Fibroblast of skin of left biceps (primary cell): Measurements from ENCODE around the gene ACTR1B.
"Not testable (repeated sequence)": the region's sequence is repeated elsewhere in the genome, so short reads cannot be mapped to it uniquely, and the experiment has no call there.

Source experiments
- DNase-seq, 2 experiments: peaks; one replicate each; pipeline ENCODE4 v3.0.0-alpha.2; 2013; ENCODE audit warnings: low read depth in 2 of 2

Gene ACTR1B

DNA sequence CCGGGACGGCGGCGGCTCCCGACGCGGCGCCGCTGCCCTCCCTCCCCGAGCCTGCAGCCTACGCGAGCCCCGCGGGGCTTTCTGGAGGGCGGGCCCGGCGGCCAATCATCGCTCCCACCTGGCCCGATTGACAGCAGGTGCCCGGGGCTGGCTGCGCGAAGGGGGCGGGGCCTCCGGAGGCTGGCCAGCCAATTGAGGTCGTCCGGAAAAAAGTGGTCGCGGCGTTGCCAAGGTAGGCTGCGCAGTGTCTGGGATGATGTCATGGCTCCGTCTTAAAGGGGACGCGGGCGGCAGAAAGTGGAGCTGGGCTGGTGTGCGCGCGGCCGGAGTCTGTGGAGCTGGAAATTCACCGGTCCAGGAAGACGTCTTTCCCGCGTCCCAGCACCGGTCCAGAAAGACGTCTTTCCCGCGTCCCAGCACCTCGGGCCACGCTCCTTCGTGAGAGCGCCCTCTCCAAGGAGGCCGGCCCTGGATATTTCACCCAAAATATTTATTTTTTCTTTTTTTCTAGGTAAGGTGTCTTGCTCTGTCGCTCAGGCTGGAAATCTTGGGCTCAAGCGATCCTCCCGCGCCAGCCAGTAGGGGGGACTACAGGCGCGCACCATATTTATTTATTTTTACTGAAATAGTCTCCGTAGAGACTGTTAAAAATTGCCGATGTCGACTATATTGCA lies at the start of gene ACTR1B:
TSS of gene ACTR1B (minus strand) at position 83 of the 674 bp plus-strand sequence. CDS start 154 bp downstream, outside the sequence.
- peak; percentile 91 to 93 for DNase-seq

DNA sequence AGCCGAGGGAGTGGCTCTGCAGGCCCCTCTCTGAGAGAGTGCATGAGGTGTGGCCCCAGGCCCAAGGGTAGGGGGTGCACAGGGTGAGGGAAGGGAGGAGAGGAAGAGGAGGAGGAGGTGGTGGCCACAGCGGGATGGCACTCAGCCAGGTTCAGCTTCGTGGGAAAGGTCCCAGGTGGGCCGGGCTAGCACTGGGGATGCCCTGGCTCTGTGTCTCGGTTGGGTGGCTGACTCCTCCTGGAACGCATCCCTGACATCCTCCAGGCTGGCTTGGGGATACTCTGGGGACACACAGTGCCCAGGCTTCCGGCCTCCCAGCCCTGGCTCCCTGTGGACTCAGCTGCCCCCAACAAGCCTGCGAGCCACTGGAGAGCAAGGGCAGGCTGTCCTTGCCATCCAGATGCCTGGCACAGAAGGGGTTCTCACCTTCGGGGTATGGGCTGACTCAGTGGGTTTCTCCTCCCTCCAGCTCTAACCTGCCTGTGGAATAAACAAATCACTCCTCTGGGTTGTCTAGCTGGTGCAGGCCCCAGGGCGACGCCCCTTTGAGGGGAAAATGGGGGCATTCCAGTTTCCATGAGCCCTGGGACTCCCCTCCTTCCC lies 49.0 kb upstream of the ACTR1B start:
- DNase-seq: no peak

DNA sequence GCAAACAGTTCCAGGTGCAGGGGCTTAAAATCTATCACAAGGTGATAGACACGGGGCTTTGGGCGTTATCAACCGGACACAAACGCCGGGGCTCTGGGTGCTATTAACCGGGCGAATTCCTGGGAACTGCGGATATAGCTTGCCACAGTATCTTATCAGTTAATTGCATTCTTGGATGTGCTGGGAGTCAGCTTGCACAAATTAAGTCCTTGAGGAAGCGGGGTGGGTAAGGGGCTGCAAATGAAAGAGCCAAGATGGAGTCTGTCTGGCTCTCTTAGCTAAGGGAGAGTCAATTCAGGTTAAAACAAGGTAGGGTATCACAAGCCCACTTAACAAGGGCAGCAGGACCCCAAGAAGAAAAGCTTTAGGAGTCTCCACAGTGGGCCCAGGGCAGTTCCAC lies 48.3 kb upstream of the ACTR1B start:
- DNase-seq: not testable (repeated sequence)

DNA sequence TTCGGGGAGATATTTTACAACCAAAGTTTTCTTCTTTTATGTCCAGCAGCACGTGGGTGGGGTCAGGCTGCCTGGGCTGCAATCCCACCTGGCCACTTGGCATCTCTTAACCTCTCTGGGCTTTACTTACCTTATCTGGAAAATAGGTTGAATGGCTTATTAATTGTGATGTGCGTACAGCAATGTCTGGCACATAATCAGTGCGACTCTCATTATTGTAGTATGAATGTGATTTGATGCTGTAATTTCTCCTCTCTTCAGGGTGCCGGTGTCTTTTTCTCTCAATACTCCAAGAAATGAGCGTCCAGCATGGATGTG lies 47.5 kb upstream of the ACTR1B start:
- no peak for DNase-seq

DNA sequence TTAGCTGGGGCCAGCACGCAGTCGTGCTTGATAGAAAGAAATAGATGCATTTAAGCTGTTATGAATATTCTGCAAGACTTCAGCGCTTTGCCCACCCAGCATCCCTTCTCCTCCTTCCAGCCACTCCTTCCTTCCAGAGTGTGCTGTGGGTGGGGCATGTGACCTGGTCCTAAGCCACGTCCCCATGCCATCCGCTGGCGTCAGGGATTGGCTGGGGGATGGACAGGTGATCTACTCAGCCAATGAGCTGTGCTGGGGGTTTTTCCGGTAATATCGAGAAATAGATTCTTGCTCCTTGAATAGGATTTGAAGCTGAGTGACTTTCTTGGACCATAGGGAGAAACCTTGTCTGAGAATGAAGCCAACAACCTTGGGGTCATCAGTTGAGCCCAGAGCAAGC lies 44.8 kb upstream of the ACTR1B start:
- no peak for DNase-seq

DNA sequence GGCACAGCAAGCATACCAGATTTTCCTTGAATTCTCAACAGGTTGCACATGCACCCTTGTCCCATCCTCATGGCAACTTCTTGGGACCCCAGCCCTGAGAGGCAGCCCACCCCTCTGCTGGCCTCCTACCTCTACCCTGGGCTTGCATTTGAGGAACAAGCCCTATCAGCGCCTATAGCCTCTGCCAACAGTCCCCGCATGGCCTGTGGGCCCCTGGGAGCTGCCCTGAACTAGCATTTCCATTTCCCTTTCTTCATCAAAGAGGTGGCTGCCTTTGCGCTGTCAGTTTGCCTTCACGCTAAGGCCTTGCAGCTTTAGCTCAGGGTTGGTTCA lies 44.2 kb upstream of the ACTR1B start:
- no peak for DNase-seq

DNA sequence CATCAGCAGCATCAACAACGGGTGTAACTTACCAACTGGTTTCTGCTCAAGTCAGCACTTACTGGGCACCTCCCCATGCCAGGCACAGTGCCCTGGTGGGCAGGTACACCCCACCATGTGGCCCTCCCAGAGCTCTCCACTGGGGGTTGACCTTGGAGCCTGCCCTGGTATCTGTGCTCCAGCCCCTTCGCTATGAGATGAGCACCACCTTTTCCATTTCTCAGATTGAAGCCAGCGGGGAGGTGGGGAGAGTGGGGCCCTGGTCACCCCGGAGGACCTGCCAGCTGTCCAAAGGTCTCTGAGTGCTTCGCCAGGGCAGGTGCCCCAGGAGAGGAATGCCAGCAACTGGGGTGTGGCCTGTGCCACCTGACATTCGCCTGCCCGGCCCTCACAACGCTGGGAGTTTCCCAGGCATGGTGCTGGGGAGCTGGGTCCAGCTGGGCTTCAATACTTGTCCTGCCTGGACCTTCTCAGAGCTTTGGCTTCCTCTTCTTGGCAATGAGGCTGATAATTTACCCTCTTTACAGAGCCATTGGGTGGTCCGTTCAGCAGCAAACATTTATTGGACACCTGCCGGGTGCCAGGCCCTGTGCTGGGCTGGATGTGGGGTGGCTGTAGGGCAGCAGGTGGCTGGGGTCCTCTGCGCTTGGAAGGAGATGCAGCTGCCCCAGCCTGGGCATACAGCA lies 43.7 kb upstream of the ACTR1B start:
- no peak for DNase-seq

DNA sequence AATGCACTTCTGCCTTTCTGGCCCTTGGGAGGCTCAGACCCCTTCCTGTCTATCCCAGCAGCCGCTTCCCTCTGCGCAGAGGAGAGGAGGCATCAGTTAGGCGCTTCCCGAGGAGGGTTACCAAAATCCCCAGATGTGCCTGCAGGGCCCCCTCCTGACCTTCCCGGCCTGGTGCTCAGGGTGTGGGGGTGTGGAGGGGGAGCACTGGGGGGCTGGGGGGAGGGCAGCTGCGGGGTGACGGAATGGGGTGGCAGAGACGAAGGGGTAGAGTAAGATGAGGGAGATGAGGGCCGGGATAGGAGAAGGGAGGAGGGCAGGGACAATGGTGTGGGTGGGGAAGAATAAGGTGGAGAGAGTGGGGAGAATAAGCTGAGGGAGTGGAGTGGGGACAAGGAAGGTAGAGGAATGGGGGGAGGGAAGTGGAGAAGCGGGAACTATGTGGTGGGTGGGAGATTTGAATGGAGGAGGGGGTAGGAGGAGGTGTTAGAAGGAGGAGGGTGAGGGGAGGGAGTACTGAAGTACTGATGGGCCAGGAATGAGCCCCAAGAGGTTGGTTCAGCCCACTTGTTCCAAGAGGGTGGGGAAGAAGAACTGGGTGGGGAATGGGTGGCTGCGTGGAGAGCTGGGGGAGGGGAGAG lies 43.0 kb upstream of the ACTR1B start:
- DNase-seq: no peak

DNA sequence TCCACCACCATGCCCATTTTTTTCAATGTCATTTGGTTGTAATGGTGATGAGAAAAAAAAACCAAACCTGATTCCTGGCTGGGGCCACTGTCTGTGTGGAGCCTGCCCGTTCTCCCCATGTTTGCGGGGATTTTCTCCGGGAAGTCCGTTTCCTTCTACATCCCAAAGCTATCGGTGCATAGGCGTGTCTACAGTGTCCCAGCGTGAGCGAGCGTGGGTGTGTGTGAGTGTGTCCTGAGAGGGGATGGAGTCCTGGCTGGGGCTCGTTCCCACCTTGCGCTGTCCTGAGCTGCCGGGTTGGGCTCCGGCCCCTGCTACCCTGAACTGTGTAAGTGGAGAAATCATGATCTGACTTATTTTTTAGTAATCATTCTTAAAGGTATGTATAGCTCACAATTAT lies 42.3 kb upstream of the ACTR1B start:
- DNase-seq: no peak

DNA sequence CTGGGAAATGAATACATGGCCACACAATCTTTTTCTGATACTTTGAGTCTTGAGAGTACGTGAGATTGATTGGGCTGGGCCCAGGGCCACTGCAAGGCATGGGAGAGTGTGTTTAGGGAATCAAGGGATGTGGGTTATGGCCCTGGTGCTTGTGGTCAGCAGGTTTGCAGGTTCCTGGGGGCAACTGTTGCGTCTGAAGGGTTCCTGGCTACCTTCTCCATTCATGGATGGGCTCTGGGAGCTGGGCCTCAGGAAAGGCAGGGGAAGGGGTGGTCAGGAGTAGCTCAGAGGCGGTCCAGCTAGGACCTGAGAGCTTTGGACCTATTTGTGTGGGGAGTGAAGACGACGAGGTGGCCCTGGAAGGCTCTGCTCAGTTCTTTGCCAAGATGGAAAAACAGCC lies 41.1 kb upstream of the ACTR1B start:
- DNase-seq: no peak

DNA sequence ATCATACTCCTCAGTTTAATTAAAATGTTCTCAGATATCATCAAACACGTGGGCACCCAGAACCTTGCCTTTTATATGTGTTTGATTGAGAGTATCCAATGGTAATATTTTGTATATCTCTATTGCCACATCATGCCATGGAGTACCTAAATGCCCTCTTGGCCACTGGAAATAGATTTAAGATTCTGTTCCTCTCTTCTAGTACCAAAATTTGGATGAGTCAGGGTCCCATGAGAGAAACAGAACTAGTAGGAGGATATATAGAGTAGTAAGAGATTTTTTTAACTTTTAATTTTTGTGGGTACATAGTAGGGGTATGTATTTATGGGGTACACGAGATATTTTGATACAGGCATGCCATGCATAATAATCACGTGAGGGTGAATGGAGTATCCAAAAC lies 39.9 kb upstream of the ACTR1B start:
- no peak for DNase-seq

DNA sequence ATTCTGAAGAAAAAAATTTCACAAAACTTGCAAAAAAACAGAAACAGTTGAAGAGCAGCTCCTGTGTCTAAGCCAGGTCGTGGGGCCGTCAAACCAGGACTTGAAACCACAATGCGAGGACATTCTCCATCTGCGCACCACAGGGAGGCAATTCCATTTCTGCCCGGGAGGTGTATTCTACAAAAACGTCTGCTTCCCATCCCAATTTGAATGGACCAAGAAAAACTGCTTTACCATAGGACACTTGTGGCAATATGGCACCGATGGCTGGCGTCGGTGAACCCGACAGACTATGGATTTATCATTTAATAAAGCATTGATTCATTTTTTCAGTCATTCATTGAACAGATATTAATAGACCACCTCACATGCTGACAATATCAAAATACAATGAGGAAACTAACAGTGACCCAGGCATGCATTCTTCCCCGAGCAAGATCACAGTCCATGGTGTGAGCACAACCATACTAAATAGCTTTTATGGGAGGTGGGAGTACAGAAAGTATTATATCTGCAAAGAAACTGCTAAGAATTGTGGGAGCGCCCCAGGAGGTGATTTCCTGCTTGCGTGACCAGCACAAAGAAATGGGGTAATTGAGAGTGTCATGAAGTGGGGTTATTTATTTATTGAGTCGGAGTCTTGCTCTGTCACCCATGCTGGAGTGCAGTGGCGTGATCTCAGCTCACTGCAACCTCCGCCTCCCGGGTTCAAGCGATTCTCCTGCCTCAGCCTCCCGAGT lies 39.1 kb upstream of the ACTR1B start:
- no peak for DNase-seq

DNA sequence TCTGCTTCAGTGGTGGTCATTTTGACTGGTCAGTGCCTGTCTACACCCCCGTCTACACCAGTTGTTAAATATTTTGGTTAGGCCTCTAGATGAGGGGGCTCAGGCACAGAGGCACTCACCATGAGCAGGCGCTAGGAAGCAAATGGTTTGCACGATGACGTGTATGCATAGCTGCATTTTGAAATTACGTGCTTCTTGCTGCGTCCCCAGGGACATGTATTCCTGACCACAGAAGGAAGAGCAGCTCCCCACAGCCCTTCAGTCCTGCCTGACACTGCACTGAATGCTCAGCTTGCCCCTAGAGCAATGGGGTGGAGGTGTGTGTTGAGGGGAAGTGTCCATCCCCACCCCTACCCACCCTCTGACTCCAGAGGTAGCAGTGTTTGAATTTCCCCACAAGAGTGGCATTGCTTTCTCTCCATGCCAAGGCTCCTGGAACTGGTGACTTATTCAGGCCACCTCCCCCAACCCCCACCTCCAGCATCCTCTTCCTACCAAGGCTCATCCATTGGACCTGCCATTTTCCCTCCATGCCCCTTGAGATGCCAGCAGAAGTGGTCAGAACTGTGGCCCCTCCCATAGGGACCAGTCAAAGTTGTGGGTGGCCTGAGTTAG lies 38.1 kb upstream of the ACTR1B start:
- no peak for DNase-seq

DNA sequence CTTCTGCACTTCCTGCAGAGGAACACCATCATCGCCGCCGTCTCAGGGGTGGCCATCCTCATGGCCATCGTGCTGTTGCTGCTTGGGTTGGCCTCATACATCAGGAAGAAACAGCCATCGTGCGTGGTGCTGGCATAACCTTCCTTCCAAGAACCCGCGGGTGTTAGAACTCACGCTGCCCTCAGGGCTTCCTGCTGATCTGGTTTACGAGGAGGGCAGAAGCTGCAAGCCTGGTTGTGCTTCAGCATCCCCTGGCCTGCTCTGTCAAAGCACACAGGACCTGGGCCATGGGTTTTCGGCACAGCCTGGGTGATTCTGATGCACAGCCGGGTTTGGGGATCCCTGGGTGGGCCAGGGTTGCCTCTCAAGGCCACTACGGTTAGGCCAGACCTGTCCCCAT lies 37.3 kb upstream of the ACTR1B start:
- DNase-seq: no peak

DNA sequence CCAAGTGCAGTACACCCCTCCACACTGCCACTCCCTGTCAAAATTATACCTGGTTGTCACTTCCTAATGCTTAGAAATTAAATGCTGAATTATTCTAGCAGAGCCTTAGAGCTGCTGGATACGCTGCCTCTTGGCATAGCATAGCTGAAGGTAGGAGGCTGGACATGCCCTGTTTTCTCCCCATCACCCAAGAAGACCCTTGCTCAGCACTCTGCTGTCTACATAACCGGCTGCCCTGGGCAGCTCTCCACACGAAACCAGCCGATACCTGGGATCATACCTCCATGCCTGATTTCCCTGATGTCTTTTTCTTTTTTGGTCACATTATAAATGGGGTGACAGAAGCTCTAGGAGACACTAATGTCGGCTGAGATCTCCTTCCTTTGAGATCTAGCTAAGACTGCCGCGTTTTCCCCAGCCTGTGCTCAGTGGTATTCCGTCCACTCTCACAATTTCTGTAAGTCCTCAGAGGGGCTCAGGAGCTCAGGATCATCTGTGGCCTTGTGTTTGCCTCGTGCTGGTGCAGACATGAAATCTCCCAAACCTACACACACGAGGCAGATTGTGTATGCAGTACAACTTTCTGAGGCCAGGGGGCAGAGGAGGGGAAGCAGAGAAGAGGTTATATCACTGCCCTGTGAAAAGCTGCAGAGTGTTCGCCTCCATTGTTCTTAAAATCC lies 36.1 kb upstream of the ACTR1B start:
- peak; percentile 14 to 20 for DNase-seq

DNA sequence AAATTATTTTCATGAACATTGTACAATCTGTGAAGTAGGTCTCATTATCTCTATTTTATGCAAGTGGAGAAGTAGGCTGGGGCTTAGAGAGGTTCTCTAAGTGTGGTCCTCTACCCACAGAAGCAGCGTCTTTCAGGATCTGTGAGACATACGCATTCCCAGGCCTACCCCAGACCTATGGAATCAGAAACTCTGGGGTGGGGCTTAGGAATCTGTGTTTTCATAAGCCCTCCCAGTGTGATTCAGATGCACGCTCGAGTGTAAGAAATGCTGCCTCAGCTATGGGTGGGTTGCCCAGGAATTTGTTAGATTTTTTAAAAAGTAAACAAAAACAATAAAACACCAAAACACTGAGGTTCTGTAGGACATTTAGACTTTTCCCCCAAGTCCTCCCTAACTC lies 34.7 kb upstream of the ACTR1B start:
- DNase-seq: no peak

DNA sequence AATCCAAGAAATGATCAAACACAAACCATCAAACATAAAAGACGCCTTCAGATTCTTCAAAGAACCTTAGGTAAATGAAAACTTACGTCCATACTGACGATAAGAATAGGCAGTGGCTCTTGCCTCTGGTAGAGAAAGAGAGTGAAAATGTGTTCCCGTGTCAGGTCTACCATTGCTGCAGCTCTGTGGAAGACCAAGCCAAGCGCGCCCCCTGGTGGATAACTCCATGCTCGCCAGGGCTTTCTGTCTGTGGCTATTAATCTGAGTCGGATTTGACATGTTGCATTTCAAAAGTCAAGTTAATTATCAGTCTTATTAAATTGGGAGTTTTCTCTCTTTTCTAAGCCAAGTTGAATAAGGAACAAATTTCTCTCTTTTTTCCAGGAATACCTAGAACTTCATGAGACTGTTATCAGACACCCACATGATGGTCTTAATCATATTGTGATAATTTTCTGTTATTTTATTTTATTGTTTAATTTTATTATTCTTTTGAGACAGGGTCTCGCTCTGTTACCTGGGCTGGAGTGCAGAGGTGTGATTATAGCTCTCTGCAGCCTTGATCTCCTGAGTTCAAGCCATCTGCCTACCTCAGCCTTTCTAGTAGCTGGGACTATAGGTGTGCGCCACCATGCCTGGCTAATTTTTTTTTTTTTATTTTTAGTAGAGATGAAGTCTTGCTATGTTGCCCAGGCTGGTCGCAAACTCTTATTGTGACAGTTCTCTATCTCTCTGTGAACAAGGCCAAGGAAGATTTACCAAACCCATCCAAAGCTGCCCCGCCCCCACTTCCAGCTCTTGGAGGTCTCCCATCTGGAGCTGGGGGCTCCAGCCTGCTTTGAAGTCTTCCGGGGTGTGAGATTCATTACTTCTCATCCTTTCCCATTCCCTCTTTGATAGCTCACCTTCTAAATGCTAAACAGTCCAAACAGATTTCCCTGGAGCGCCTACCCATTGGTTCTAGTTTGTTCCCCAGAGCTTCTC lies 33.7 kb upstream of the ACTR1B start:
- DNase-seq: peak; percentile 31 to 45

DNA sequence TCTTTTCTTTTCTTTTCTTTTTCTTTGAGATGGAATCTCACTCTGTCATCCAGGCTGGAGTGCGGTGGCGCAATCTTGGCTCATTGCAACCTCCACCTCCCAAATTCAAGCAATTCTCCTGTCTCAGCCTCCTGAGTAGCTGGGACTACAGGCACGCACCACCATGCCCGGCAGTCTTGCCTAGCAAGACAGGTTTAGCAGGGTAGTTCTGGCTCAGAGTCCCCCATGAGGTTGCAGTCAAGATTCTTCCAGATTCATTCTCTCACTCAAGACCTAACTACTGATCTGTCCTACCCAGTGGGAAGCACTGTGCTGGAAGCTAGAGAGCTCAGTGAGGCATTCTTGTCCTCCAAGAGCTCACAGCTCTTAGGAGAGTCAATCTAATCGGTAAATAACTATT lies 31.9 kb upstream of the ACTR1B start:
- DNase-seq: no peak

DNA sequence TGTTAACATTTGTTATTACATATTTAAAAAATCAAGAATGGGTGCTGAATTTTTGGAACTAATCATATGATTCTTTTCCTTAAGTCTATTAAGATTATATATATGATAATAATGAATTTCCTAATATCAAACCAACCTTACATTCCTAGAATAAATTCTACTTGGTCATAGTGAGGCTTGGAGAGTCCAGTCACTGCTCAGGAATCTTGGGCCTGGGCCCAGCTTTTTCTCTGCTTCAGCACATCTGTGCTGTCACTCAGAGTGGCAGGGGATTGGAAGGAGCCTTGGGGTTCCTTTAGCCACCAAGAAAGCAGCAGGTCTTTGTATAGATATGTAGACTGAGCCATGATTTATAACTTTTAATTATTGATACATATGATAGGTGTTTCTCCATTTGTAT lies 29.6 kb upstream of the ACTR1B start:
- no peak for DNase-seq

DNA sequence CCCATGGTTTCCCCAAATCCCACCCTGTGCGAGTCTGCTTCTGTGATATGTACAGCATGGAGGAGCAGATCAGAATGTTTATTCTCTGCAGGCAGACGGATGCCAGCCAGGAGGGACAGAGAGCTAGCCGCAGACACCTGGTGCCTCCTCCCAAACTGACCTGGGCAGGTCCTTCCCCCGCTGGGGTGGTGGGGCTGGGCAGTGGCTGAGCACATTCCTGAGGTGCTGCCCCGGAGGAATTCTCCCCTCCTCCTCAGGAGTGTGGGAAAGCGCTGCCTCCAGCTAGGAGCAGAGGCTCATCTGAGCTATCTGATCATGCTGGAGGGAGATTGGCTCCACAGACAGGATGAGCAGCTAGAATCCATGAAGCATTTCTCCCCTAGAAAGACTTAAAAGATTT lies 27.3 kb upstream of the ACTR1B start:
- no peak for DNase-seq
